Measurements from ENCODE around the gene DBX1. TPM values are rescaled to one million over a fixed set of nuclear protein-coding genes. Genes with fewer than 3 reads are reported as not detected.

DBX1 gene
- total and polyA plus RNA-seq, 4 donors = not detected

DNA sequence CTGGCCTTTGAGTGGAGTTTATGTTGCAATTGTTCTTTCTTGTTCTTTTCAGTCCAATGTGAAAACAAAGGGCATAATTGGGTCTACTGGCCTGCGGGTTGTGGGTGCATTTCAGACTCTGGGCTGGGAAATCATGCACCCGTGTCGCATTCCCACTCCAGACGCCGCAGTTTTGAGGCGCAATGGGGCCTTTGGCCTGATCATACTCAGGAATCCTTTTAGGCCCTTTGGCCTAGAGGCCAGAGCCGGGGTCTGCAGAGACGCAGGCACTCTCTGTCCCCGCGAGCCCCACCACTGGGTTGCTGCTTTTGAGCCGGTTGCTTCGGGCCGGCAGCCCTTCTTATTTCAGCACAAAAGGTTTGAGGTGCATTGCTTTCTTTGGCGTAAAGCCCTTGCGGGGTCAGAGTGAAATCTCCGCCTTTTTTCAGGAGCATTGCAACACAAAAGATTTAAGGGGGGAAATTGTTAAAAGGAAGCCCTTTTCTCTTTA, 48.4 kb upstream of the DBX1 start:
- Histone ChIP-seq H3K27me3 (ENCODE audit: control insufficient read depth in 4 of 4, insufficient read depth in 4 of 4, low read length in 3 of 4) (peaks cover 0 to 17% (median 3%) of the 10 kb centered on the region in 4 donors), H3K27ac (ENCODE audit: low read depth in 1 of 2, low read length in 2 of 2) (no peak overlapping the region), H3K9ac (ENCODE audit: low read depth in 1 of 2, low read length in 2 of 2) (no peak overlapping the region), H3K9me3 (ENCODE audit: control insufficient read depth in 4 of 4, low read length in 3 of 4) (no peaks in the 10 kb centered on the region), H3K4me3 (ENCODE audit: low read depth in 1 of 3, low read length in 3 of 3) (no peak overlapping the region), H3K4me1 (ENCODE audit: control insufficient read depth in 4 of 4, insufficient read depth in 4 of 4, low read length in 3 of 4) (peaks cover 0 to 4% (median 3%) of the 10 kb centered on the region in 4 donors), H3K36me3 (ENCODE audit: control insufficient read depth in 4 of 4, insufficient read depth in 3 of 4, low read depth in 1 of 4, low read length in 3 of 4) (no peaks in the 10 kb centered on the region)
- no peak for DNase-seq (ENCODE audit: low spot score)
- 20% methylated on average over 16 of the region's 16 CpGs for WGBS
- TF ChIP-seq FOXA1 (IDR thresholded peaks at IDR 0.05) = no peak
- TF ChIP-seq RAD21 (IDR thresholded peaks at IDR 0.05) = no peak
- TF ChIP-seq NR2F2 (IDR thresholded peaks at IDR 0.05) = no peak
- no peak for TF ChIP-seq FOXA2 (IDR thresholded peaks at IDR 0.05)
- no peak for TF ChIP-seq SP1 (IDR thresholded peaks at IDR 0.05)
- no peak for TF ChIP-seq RXRA (IDR thresholded peaks at IDR 0.05)
- no peak for TF ChIP-seq YY1 (IDR thresholded peaks at IDR 0.05)
- TF ChIP-seq, protein P1, sequence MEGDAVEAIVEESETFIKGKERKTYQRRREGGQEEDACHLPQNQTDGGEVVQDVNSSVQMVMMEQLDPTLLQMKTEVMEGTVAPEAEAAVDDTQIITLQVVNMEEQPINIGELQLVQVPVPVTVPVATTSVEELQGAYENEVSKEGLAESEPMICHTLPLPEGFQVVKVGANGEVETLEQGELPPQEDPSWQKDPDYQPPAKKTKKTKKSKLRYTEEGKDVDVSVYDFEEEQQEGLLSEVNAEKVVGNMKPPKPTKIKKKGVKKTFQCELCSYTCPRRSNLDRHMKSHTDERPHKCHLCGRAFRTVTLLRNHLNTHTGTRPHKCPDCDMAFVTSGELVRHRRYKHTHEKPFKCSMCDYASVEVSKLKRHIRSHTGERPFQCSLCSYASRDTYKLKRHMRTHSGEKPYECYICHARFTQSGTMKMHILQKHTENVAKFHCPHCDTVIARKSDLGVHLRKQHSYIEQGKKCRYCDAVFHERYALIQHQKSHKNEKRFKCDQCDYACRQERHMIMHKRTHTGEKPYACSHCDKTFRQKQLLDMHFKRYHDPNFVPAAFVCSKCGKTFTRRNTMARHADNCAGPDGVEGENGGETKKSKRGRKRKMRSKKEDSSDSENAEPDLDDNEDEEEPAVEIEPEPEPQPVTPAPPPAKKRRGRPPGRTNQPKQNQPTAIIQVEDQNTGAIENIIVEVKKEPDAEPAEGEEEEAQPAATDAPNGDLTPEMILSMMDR (IDR thresholded peaks at IDR 0.05; ENCODE audit: low read depth, low read length, missing input control) = no peak
- no peak for TF ChIP-seq EGR1 (IDR thresholded peaks at IDR 0.05; ENCODE audit: low read depth in 2 of 2)
- TF ChIP-seq, protein P2, sequence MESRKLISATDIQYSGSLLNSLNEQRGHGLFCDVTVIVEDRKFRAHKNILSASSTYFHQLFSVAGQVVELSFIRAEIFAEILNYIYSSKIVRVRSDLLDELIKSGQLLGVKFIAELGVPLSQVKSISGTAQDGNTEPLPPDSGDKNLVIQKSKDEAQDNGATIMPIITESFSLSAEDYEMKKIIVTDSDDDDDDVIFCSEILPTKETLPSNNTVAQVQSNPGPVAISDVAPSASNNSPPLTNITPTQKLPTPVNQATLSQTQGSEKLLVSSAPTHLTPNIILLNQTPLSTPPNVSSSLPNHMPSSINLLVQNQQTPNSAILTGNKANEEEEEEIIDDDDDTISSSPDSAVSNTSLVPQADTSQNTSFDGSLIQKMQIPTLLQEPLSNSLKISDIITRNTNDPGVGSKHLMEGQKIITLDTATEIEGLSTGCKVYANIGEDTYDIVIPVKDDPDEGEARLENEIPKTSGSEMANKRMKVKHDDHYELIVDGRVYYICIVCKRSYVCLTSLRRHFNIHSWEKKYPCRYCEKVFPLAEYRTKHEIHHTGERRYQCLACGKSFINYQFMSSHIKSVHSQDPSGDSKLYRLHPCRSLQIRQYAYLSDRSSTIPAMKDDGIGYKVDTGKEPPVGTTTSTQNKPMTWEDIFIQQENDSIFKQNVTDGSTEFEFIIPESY (IDR thresholded peaks at IDR 0.05) = no peak
- TF ChIP-seq TAF1 (conservative IDR thresholded peaks at IDR 0.05) = no peak
- TF ChIP-seq GABPA (IDR thresholded peaks at IDR 0.05 in 1 of 2, conservative IDR thresholded peaks at IDR 0.05 in 1 of 2) = no peak
- TF ChIP-seq, protein P3, sequence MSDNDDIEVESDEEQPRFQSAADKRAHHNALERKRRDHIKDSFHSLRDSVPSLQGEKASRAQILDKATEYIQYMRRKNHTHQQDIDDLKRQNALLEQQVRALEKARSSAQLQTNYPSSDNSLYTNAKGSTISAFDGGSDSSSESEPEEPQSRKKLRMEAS (IDR thresholded peaks at IDR 0.05) = no peak
- TF ChIP-seq HNF4G (IDR thresholded peaks at IDR 0.05) = no peak
- TF ChIP-seq HNF4A (conservative IDR thresholded peaks at IDR 0.05) = no peak

DNA sequence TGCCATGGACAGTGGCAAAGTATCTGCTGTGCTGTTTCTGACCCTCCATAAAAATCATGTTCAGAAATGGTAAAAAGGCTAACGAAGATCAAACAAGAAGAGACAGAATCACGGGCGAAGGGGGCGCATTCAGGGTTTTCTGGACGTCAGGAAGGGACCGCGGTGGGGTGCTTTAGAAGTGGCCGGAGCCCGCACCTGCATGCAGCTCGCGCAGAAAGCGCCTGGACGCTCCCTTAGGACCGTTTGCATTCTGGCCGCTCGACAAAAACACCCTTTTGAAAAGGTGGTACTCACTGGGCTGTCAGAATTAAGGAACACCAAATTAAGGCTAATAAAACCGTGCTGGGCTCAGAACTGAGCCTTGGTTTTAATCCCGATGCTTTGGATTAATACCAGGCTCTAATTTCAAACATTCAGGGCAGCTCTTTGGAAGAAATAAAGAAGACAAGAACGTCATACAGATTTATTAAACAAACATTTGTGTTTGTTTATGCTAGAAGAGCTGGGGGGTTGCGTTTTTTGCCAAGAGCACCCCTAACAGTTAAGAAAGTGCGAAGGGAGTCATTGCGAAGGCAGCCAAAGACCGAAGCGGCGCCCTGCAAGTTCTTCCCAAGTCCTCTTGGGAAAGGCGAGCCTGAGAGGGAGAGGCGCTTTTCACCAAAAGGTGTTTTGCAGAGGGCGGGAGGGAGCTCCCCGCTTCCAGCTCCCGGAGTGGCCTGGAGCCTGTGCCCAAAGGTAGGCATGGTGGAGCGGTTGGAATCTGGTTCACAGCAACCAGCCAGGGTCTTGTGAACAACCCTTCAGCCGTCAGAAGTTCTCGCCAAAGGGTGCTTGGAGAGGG, 47.7 kb upstream of the DBX1 start:
- TF ChIP-seq, protein P4, sequence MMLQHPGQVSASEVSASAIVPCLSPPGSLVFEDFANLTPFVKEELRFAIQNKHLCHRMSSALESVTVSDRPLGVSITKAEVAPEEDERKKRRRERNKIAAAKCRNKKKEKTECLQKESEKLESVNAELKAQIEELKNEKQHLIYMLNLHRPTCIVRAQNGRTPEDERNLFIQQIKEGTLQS (IDR thresholded peaks at IDR 0.05) = no peak
- TF ChIP-seq, protein P1 (IDR thresholded peaks at IDR 0.05; ENCODE audit: low read depth, low read length, missing input control) = no peak
- TF ChIP-seq NR2F2 (IDR thresholded peaks at IDR 0.05) = no peak
- TF ChIP-seq JUND (IDR thresholded peaks at IDR 0.05) = no peak
- no peak for TF ChIP-seq HNF4A (conservative IDR thresholded peaks at IDR 0.05)
- TF ChIP-seq, protein P2 (IDR thresholded peaks at IDR 0.05) = no peak
- TF ChIP-seq FOXA2 (IDR thresholded peaks at IDR 0.05) = no peak
- no peak for TF ChIP-seq FOXA1 (IDR thresholded peaks at IDR 0.05)
- TF ChIP-seq HNF4G (IDR thresholded peaks at IDR 0.05) = no peak
- no peak for TF ChIP-seq GABPA (IDR thresholded peaks at IDR 0.05 in 1 of 2, conservative IDR thresholded peaks at IDR 0.05 in 1 of 2)
- no peak for TF ChIP-seq RXRA (IDR thresholded peaks at IDR 0.05)
- no peak for TF ChIP-seq TAF1 (conservative IDR thresholded peaks at IDR 0.05)
- H3K27me3 ChIP-seq (ENCODE audit: control insufficient read depth in 4 of 4, insufficient read depth in 4 of 4, low read length in 3 of 4) = peaks cover 0 to 17% (median 3%) of the 10 kb centered on the region in 4 donors
- H3K4me1 ChIP-seq (ENCODE audit: control insufficient read depth in 4 of 4, insufficient read depth in 4 of 4, low read length in 3 of 4) = peaks cover 0 to 4% (median 3%) of the 10 kb centered on the region in 4 donors
- H3K27ac ChIP-seq (ENCODE audit: low read depth in 1 of 2, low read length in 2 of 2) = no peak overlapping the region
- no peaks in the 10 kb centered on the region for H3K9me3 ChIP-seq (ENCODE audit: control insufficient read depth in 4 of 4, low read length in 3 of 4)
- H3K9ac ChIP-seq (ENCODE audit: low read depth in 1 of 2, low read length in 2 of 2) = no peak overlapping the region
- no peak overlapping the region for H3K4me3 ChIP-seq (ENCODE audit: low read depth in 1 of 3, low read length in 3 of 3)
- no peak for DNase-seq (ENCODE audit: low spot score)
- WGBS = 9% methylated on average over 33 of the region's 33 CpGs
- H3K36me3 ChIP-seq (ENCODE audit: control insufficient read depth in 4 of 4, insufficient read depth in 3 of 4, low read depth in 1 of 4, low read length in 3 of 4) = no peaks in the 10 kb centered on the region
